ENCODE results near the gene LSM14B.

DNA sequence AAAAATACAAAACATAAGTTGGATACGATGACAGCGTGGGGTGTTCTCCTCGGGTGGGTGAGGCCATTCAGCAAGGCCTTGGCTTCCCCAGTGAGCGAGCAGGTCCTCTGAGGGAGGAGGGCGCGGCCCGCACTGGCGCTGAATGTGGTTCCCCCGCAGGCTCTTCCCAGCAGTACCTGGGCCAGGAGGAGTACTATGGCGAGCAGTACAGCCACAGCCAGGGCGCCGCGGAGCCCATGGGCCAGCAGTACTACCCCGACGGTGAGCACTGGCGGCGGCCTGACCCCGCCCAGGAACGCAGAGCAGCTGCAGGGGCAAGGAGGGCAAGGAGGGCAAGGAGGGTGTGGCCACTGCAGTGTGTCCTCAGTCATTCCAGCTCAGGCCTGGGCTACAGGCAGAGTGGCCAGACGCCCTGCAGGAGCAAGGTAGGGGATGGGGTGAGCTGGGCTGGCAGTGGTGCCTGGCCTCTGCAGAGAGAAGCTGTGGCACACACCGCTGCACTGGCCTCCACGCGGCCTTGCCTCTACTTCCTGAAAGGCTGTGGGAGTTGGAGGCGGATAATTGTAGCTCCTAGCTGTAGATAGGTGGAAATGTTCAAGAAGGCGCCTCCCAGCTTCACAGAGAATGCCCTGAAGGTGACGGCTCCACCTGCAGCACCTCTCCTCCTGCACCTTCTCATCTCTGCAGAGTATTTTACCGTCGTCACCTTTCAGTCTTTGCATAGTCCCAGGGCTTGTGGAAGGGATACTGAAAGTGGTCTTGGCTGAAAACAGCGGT, 41.9 kb downstream of the LSM14B start:
- TF ChIP-seq, protein P1, sequence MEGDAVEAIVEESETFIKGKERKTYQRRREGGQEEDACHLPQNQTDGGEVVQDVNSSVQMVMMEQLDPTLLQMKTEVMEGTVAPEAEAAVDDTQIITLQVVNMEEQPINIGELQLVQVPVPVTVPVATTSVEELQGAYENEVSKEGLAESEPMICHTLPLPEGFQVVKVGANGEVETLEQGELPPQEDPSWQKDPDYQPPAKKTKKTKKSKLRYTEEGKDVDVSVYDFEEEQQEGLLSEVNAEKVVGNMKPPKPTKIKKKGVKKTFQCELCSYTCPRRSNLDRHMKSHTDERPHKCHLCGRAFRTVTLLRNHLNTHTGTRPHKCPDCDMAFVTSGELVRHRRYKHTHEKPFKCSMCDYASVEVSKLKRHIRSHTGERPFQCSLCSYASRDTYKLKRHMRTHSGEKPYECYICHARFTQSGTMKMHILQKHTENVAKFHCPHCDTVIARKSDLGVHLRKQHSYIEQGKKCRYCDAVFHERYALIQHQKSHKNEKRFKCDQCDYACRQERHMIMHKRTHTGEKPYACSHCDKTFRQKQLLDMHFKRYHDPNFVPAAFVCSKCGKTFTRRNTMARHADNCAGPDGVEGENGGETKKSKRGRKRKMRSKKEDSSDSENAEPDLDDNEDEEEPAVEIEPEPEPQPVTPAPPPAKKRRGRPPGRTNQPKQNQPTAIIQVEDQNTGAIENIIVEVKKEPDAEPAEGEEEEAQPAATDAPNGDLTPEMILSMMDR (IDR thresholded peaks at IDR 0.05) = no peak
- no peak for TF ChIP-seq POLR2A (IDR thresholded peaks at IDR 0.05)

Measured in uterus (tissue), 2 donors.